ENCODE data around the gene LHX1.
A peak's percentile ranks its signal among the peaks of the same experiment; 100 is the strongest.

The LHX1 gene

GRCh38 chr17:36947922-36948716 is 10.8 kb downstream of the LHX1 start:
- H3K4me3 ChIP-seq (ENCODE audit: low read length), result peak overlapping the region; percentile 93
- no peak for DNase-seq (ENCODE audit: low read depth, low spot score)

DNA sequence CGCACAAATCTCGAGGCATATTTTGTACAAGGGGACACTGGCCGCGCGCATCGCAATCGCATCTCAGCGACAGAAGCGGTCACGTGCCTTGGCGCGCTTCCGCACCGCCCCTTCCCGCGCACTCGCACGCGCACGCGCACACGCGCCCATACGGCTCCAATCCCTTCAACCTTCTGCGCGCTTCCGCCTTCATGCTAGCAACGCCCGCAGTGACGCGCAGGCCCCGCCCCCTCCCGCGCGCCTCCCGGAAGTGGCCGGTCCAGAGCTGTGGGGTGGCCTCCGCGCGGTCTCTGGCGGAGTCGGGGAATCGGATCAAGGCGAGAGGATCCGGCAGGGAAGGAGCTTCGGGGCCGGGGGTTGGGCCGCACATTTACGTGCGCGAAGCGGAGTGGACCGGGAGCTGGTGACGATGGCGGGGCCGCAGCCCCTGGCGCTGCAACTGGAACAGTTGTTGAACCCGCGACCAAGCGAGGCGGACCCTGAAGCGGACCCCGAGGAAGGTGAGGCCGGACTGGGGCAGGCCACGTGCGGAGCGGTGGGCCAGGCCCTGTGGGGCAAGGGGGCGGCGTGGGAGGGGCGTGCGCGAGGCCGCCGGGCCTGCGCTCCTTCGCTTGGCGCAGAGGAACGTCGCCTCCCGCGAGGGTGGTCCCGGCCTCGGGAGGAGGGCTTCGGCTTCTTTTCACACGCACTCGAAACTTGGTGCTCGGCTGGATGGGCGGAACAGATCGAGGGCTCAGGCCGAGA is 11.6 kb downstream of the LHX1 start, which contains the start of gene AATF:
AATF (plus strand) TSS at position 238 of the 744 bp plus-strand sequence; CDS start at position 410, 172 bp downstream.
- peak; percentile 93 for DNase-seq (ENCODE audit: low read depth, low spot score)

GRCh38 chr17:36949461-36949927 is 12.2 kb downstream of the LHX1 start:
- H3K4me3 ChIP-seq (ENCODE audit: low read length), result peak overlapping the region; percentile 93
- no peak for DNase-seq (ENCODE audit: low read depth, low spot score)

More for the DNA sequence above, 11.6 kb downstream of the LHX1 start, which contains the start of gene AATF:
- peak within 1 kb of the TSS; percentile 93 for H3K4me3 ChIP-seq (ENCODE audit: low read length)

DNA sequence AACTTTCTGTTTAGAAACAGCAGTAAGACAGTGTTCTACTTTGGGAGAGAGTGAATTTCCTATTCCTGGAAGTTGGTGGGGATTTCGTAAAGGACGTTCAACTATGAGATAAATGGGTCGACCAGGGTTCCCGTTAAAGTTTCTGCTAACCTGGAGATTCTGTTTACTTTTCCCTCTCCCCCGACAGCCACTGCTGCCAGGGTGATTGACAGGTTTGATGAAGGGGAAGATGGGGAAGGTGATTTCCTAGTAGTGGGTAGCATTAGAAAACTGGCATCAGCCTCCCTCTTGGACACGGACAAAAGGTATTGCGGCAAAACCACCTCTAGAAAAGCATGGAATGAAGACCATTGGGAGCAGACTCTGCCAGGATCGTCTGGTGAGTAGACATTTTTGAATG is 12.8 kb downstream of the LHX1 start:
- H3K4me3 ChIP-seq (ENCODE audit: low read length), result peak overlapping the region; percentile 93
- no peak for DNase-seq (ENCODE audit: low read depth, low spot score)

DNA sequence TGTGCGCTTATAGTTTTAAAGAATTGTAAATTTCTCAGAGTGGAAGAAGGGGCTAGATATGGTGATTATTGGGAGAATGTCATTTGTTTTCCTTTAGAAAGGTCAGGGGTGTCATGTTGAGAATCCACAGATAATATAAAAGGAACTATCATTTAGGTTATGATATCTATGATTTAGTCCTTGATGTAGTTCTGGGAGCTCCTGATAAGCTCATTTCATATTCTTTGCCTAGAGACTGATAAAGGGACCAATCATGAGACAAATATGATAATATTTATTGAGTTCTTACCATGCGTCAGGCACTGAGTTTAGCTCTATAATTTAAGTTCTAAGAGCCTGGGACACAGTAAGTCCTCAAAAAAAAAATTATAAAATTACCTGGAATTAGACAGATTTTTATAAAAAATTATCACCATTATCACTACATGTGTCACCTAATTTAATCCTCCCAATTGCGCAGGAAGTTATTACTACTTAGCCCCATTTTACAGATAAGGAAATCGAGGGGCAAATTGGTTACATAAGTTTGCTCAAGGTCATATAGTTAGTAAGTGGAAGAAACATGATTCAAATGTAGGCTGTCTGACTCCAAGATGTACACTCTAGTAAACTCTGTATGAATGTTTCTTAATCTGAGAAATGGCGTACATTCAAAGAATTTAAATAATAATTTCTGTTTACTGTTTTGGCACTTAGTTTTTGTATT is 14.0 kb downstream of the LHX1 start:
- DNase-seq (ENCODE audit: low read depth, low spot score), result no peak
- no peak overlapping the region for H3K4me3 ChIP-seq (ENCODE audit: low read length)

DNA sequence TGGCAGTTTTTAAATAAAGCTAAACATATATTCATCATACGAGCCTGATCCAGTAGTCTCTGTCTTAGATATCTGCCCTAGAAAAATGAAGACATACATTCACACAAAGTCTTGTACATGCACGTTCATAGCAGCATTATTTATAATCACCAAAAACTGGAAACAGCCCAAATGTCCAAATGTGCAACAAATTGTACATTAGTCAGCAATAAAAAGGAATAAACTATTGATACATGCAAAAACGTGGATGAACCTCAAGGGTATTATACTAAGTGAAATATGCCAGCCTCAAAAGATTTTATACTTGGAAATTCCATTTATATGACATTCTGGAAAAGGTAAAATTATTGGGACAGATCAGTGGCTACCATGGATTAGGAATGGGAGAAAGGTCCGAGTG is 34.2 kb downstream of the LHX1 start:
- no peak for DNase-seq (ENCODE audit: low read depth, low spot score)
- H3K4me3 ChIP-seq (ENCODE audit: low read length), result no peak overlapping the region

DNA sequence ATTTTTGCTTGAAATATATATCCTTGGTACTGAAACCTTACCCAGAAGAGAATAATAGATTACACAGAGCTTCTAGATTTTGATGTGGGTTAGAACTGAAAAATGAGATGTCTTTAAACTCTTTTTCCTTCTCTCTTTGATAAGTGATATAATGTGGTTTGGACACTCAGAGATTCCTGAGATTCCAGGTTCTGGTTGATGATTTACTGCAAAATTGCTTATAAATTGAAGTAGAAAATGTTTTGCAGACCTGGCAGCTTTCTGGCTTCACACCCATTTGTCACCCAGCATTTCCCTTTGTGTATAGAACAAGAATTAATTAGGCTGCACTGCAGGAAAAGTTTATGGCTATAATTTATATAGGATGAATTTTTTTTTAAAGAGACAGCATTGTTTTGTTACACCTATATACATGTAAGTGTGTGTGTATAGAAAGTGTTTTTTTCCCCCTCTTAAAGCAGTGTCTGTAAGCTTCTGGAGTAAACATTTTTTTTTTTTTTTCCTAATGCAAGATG is 35.0 kb downstream of the LHX1 start:
- no peak for DNase-seq (ENCODE audit: low read depth, low spot score)

DNA sequence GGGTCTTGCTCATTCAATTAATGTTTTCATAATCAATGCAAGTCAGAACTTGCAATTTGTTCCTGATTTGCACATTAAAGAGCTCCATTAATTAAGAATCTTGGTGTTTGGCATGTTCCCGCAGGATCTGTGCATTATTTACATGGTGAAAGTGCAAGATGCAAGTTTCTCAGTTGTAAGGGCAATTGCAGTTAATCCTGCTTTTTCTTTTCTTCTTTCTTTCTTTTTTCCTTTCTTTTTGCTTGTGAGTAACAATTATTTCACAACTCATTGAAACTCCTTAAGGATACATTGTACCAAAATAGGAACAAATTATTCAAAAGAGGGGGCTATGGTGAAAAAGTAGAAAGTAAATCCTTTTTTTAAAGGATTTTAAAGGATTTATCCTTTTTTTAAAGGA is 35.6 kb downstream of the LHX1 start:
- DNase-seq (ENCODE audit: low read depth, low spot score), result no peak
- no peak overlapping the region for H3K4me3 ChIP-seq (ENCODE audit: low read length)

More for the DNA sequence above, 35.0 kb downstream of the LHX1 start:
- no peak overlapping the region for H3K4me3 ChIP-seq (ENCODE audit: low read length)

DNA sequence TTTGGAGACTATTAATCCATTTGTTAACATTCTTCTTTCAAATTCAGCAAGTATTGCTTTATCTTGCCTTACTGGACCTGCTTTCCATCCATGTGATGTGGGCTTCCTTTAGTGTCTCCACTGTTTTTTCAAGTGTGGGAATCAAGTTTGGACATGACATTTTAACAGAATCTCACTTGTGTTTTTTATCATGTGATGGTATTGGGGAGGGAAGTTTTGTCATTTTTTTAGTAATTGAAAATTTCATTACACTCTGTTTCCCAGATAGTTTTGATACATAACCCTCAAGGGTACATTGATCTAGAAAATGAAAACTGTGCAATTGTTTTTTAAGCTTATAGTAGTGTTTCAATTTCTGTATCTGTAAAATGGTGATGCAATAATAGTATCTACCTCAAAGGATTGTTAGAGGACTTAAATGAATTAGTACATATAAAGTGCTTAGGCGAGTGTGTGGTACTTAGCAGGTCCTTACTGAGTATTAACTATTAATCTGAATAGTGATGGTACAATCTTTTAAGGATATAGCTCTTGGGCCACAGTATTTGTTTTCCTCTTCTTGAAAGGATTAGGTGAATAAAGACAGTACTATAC is 38.7 kb downstream of the LHX1 start:
- no peak for DNase-seq (ENCODE audit: low read depth, low spot score)
- H3K4me3 ChIP-seq (ENCODE audit: low read length), result no peak overlapping the region

DNA sequence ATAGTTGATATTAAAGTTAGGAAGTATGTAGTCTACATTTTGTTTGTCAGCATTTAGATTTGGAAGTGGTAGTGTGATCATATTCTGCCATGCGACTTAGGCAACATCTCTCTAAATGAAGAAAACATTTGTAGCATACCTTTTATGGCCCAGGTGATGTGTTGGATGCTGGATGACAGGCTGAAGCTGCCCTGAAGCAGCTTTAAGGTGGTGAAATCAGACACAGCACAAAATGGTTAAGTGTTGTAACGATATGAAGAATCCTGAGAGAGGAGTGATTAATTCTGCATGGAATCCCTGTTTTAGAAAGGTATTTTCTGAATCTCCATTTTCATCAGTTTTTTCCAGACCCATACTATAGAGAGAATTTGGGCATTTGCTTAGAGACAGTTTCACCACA is 39.8 kb downstream of the LHX1 start:
- DNase-seq (ENCODE audit: low read depth, low spot score), result no peak
- no peak overlapping the region for H3K4me3 ChIP-seq (ENCODE audit: low read length)

DNA sequence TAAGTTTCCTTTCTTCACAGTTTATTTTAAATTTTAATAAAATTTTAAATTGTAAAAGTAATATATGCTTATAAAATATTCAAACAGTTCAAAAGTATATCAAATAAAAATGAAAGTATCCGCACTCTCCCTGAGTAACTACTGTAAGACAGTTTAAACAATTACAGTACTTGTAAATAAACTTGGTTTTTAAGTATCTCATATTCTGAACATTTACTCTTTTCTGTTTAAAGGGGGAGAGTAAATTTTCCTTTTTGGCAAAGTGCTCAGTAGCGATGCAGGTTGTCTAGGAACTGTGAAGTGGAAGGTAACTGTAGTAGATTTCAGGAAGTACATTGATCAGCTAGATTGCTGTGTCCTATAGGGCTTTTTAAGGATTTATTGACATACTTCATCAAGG is 40.3 kb downstream of the LHX1 start:
- H3K4me3 ChIP-seq (ENCODE audit: low read length), result no peak overlapping the region
- no peak for DNase-seq (ENCODE audit: low read depth, low spot score)

GRCh38 chr17:36978810-36979564 is 41.7 kb downstream of the LHX1 start:
- no peak overlapping the region for H3K4me3 ChIP-seq (ENCODE audit: low read length)
- no peak for DNase-seq (ENCODE audit: low read depth, low spot score)

DNA sequence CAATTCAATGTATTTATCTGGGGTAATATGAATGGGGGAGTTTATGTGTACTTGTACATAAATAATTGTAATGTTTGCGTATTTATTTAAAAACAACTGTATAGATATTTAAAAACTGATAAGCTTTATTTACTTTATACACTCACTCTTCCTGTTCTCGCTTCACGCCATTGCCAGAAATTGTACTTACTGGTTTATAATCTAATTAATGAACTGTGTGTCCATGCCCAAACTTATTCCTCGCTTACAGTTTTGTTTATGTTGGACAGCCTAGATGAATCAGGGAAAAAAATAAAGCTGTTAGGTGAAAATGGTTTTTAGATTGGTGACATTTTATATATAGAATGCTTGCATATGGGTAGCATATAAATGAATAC is 42.3 kb downstream of the LHX1 start:
- no peak overlapping the region for H3K4me3 ChIP-seq (ENCODE audit: low read length)
- DNase-seq (ENCODE audit: low read depth, low spot score), result no peak

- DNase-seq (ENCODE audit: low read depth, low spot score), result no peak
- no peak overlapping the region for H3K4me3 ChIP-seq (ENCODE audit: low read length)
Observed at GRCh38 chr17:36980280-36980761, 43.0 kb downstream of the LHX1 start.

DNA sequence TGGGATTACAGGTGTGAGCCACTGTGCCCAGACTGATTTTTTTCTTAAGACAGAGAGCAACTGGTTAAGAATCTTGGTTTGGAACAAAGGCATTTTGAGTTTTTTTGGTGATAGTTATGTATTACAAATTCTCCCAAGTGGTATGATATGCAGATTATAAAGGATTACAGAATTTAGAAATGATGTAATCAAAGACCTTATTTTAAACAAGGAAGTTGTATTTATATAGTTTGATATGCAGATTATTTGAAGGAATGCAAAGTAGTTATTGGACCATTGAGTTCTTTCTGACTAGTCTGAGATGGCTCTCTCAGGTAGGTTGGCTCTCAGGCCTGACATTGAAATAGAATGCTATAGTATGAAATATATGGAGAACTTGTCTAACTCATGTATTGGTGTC is 46.3 kb downstream of the LHX1 start:
- no peak overlapping the region for H3K4me3 ChIP-seq (ENCODE audit: low read length)
- no peak for DNase-seq (ENCODE audit: low read depth, low spot score)

DNA sequence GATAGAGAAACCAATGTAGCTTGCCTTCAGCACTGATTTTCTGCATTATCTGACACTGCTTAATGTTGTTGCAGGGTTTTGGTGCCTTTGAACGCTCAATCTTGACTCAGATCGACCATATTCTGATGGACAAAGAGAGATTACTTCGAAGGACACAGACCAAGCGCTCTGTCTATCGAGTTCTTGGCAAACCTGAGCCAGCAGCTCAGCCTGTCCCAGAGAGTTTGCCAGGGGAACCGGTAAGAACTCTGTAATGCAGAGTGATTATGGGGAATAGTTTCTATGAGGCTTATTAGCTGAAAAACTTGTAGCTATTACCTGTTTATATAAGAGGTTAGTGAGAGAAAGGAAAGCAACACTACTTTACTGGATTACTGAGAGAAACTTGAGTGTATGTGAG is 51.9 kb downstream of the LHX1 start:
- no peak overlapping the region for H3K4me3 ChIP-seq (ENCODE audit: low read length)
- no peak for DNase-seq (ENCODE audit: low read depth, low spot score)

DNA sequence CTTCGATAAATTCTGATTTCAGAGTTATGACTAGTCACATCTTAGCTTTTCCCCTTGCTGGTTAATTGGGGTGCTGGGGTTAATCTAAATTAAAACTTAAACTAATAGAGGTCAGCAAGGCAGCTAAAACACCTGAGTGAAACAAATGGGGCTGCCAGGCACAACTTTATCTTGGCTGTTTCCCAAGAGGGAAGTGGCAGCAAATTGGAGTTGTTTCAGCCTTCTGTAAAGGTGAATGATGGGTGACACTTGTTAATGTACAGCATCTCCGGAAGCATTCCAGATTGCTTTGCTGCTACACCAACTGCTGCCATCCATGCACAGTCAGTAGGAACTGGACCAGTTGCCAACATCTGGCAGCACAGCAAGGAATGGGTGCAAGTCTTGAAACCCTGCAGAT is 55.4 kb downstream of the LHX1 start:
- no peak for DNase-seq (ENCODE audit: low read depth, low spot score)
- no peak overlapping the region for H3K4me3 ChIP-seq (ENCODE audit: low read length)

GRCh38 chr17:36993227-36993626 is 56.0 kb downstream of the LHX1 start:
- H3K4me3 ChIP-seq (ENCODE audit: low read length), result no peak overlapping the region
- DNase-seq (ENCODE audit: low read depth, low spot score), result no peak

All from Jurkat, Clone E6-1 (cell line).